Upper lobe of left lung (tissue), 4 donors: ENCODE data around the gene CYTH3.

Experiments
- CTCF ChIP-seq, 6 experiments: fragments of 450-650 bp in 4 of 6; fragments of 200-600 bp in 2 of 6; sonication (generic) in 2 of 6; IDR thresholded peaks; one replicate each; pipeline ENCODE4 v1.5.1; 2016 to 2019; ENCODE audit warnings: antibody characterized with exemption in 6 of 6
- EP300 ChIP-seq, 4 donors: sonication (generic); formaldehyde crosslinking; IDR thresholded peaks; one replicate each; pipeline ENCODE4 v1.5.1; 2017; ENCODE audit warnings: antibody characterized with exemption in 4 of 4, control low read depth in 2 of 4

- TF ChIP-seq CTCF (IDR thresholded peaks at IDR 0.05) = no peak
- no peak for TF ChIP-seq EP300 (IDR thresholded peaks at IDR 0.05)
Observed at GRCh38 chr7:6158424-6159096, 113.9 kb downstream of the CYTH3 start.
